Hepatocyte (in vitro differentiated cells): ENCODE data around the gene ANKRD13B. TPM values are rescaled to one million over a fixed set of nuclear protein-coding genes. Genes with fewer than 3 reads are reported as not detected.

Source experiments
- DNase-seq: peaks from one replicate; pipeline ENCODE4 v3.0.0-alpha.2; 2016; ENCODE audit warnings: low spot score
- H2AFZ ChIP-seq: fragments of 200-600 bp; sonication (generic); 2 replicates; pipeline ENCODE4 v1.6.0; 2016; ENCODE audit warnings: antibody characterized with exemption, mild to moderate bottlenecking
- H3K27ac ChIP-seq: fragments of 200-600 bp; sonication (generic); 2 replicates; pipeline ENCODE4 v1.5.1; 2016; ENCODE audit warnings: mild to moderate bottlenecking
- H3K27me3 ChIP-seq: fragments of 200-600 bp; sonication (generic); 2 replicates; pipeline ENCODE4 v1.6.1; 2016
- H3K36me3 ChIP-seq: fragments of 200-600 bp; sonication (generic); replicated peaks from 2 replicates; pipeline ENCODE4 v1.5.1; 2016; ENCODE audit warnings: low read depth; ENCODE audit not compliant: insufficient read depth
- H3K4me1 ChIP-seq: fragments of 200-600 bp; sonication (generic); 2 replicates; pipeline ENCODE4 v1.5.1; 2016; ENCODE audit warnings: mild to moderate bottlenecking, moderate library complexity; ENCODE audit not compliant: insufficient read depth
- H3K4me2 ChIP-seq: fragments of 200-600 bp; sonication (generic); 2 replicates; pipeline ENCODE4 v1.6.0; 2016
- H3K4me3 ChIP-seq: fragments of 200-600 bp; sonication (generic); 2 replicates; pipeline ENCODE4 v1.5.1; 2016; ENCODE audit warnings: mild to moderate bottlenecking
- H3K79me2 ChIP-seq: fragments of 200-600 bp; sonication (generic); 2 replicates; pipeline ENCODE4 v1.6.0; 2017; ENCODE audit warnings: mild to moderate bottlenecking
- H3K9me2 ChIP-seq: fragments of 200-600 bp; sonication (generic); replicated peaks from 2 replicates; pipeline ENCODE4 v1.6.0; 2017; ENCODE audit warnings: mild to moderate bottlenecking; ENCODE audit not compliant: insufficient read depth
- H3K9me3 ChIP-seq: fragments of 200-600 bp; sonication (generic); 2 replicates; pipeline ENCODE4 v1.5.1; 2016; ENCODE audit warnings: low read depth, mild to moderate bottlenecking
- H4K20me1 ChIP-seq: fragments of 200-600 bp; sonication (generic); 2 replicates; pipeline ENCODE4 v1.6.0; 2016; ENCODE audit warnings: mild to moderate bottlenecking; ENCODE audit not compliant: insufficient read depth, poor library complexity, severe bottlenecking
- EZH2 ChIP-seq: fragments of 200-600 bp; sonication (generic); IDR thresholded peaks from 2 replicates; pipeline ENCODE4 v1.6.1; 2016; ENCODE audit warnings: antibody characterized with exemption, mild to moderate bottlenecking, borderline replicate concordance
- EZH2phosphoT487 ChIP-seq: fragments of 200-600 bp; sonication (generic); IDR thresholded peaks from one replicate; pipeline ENCODE4 v1.6.1; 2018; ENCODE audit warnings: antibody characterized with exemption, mild to moderate bottlenecking, low read depth, moderate library complexity; ENCODE audit not compliant: unreplicated experiment, severe bottlenecking
- WGBS: methylation state at CpG from one replicate; pipeline ENCODE4 v1.1.6; 2016; ENCODE audit warnings: low lambda C conversion rate; ENCODE audit errors: missing lambda C conversion rate; 5-methylcytosine and 5-hydroxymethylcytosine counted together
- polyA plus RNA-seq: library from polyadenylated mRNA; unstranded; fragments of >200 nt; fragmentation: Nextera tagmentation; extraction: Ambion mirVana; gene quantifications from 2 replicates; pipeline ENCODE4 v1.2.1, GENCODE V29; 2016
- total RNA-seq: library from RNA; depleted of rRNA; stranded (reverse); fragments of >200 nt; gene quantifications from 2 replicates; pipeline ENCODE4 v1.2.3, GENCODE V29; 2014
- TF ChIP-seq, protein P1 (sequence below): fragments of 200-600 bp; sonication (generic); IDR thresholded peaks from 2 replicates; pipeline ENCODE4 v1.5.1; 2016; ENCODE audit warnings: antibody characterized with exemption, mild to moderate bottlenecking; ENCODE audit not compliant: poor library complexity

ANKRD13B gene
- total and polyA plus RNA-seq, 2 experiments from 2014 or later, result 5.1 to 7.2 TPM

DNA sequence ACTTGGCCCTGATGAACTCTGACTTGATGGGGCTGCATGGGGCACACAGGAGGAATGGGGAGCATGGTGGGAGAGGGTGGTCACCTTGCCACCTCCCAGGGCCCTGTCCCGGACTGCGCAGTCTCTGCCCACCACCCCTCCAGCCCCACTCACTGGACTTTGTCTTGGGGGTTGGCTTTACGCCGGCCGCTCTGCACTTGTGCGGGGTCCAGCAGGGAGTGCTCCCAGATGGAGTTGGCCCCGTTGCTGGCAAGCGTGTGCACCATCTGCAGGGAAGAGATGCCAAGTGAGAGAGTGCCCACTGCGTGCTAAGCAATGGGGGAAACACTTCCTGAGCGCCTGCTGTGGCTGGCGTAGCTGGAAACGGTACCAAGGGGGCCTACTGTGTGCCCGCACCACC, 10.2 kb upstream of the ANKRD13B start:
- TF ChIP-seq EZH2phosphoT487, result no peak
- TF ChIP-seq EZH2, result no peak
- TF ChIP-seq, protein P1, sequence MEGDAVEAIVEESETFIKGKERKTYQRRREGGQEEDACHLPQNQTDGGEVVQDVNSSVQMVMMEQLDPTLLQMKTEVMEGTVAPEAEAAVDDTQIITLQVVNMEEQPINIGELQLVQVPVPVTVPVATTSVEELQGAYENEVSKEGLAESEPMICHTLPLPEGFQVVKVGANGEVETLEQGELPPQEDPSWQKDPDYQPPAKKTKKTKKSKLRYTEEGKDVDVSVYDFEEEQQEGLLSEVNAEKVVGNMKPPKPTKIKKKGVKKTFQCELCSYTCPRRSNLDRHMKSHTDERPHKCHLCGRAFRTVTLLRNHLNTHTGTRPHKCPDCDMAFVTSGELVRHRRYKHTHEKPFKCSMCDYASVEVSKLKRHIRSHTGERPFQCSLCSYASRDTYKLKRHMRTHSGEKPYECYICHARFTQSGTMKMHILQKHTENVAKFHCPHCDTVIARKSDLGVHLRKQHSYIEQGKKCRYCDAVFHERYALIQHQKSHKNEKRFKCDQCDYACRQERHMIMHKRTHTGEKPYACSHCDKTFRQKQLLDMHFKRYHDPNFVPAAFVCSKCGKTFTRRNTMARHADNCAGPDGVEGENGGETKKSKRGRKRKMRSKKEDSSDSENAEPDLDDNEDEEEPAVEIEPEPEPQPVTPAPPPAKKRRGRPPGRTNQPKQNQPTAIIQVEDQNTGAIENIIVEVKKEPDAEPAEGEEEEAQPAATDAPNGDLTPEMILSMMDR, result no peak
- Histone ChIP-seq H3K4me3 (no peak overlapping the region), H3K4me1 (peaks cover 4% of the 10 kb centered on the region), H3K79me2 (peaks cover 44% of the 10 kb centered on the region), H3K27ac (no peak overlapping the region), H2AFZ (no peak overlapping the region), H4K20me1 (peaks cover 33% of the 10 kb centered on the region), H3K9me2 (no peaks in the 10 kb centered on the region), H3K27me3 (no peaks in the 10 kb centered on the region), H3K36me3 (no peaks in the 10 kb centered on the region), H3K4me2 (no peak overlapping the region), H3K9me3 (no peaks in the 10 kb centered on the region)
- WGBS, result 97% methylated on average over 13 of the region's 13 CpGs
- DNase-seq, result no peak

DNA sequence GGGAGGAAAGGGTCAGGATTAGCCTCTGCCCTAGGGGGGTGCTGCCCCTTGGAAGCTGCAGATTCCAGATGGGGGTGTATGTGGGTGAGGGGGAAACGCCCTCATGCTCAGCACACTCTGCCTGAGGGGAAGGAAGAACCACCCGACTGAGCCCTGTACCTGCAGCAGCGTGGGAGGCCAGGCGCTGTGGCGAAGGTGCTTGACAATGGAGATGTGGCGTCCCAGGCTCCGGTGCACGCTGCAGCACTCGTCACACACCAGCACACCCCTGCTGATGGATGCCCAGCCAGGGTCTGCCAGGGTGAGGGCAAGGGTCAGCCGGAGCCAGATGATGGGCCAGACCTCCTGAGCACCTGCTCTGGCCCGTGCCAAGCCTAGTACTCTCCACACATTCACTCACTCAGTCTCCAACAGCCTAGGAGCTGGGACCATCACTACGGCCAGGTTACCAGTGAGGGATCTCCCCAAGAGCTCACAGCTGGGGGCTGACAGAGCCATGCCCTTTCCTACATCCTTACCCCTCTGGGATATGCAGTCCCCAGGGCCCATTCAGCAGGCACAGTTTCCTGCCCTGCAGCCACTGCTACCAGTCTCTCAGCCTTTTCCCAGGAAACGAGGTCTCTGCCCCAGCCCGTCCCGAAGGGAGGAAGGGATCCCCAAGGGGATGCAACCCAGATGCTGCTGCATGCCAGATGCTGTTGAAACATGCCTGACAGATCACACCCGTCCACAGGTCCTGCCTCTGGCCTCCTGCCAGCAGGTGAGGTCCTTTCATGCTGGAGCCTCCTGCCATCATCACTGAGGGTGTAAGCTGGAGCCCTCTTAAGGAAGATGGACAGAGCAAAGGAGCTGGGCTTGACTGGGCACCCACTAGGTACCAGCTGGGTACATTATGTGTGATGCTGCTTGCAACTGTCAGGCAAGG, 9.3 kb upstream of the ANKRD13B start:
- H3K27ac ChIP-seq, result no peak overlapping the region
- H3K4me1 ChIP-seq, result peaks cover 10% of the 10 kb centered on the region
- WGBS, result 94% methylated on average over 16 of the region's 16 CpGs
- no peaks in the 10 kb centered on the region for H3K9me2 ChIP-seq
- peaks cover 52% of the 10 kb centered on the region for H3K79me2 ChIP-seq
- TF ChIP-seq, protein P1, result no peak
- TF ChIP-seq EZH2phosphoT487 (no peak), EZH2 (no peak)
- no peak overlapping the region for H3K4me2 ChIP-seq
- peaks cover 41% of the 10 kb centered on the region for H4K20me1 ChIP-seq
- no peak for DNase-seq
- H2AFZ ChIP-seq, result no peak overlapping the region
- no peak overlapping the region for H3K4me3 ChIP-seq
- H3K9me3 ChIP-seq, result no peaks in the 10 kb centered on the region
- H3K36me3 ChIP-seq, result no peaks in the 10 kb centered on the region
- H3K27me3 ChIP-seq, result no peaks in the 10 kb centered on the region

DNA sequence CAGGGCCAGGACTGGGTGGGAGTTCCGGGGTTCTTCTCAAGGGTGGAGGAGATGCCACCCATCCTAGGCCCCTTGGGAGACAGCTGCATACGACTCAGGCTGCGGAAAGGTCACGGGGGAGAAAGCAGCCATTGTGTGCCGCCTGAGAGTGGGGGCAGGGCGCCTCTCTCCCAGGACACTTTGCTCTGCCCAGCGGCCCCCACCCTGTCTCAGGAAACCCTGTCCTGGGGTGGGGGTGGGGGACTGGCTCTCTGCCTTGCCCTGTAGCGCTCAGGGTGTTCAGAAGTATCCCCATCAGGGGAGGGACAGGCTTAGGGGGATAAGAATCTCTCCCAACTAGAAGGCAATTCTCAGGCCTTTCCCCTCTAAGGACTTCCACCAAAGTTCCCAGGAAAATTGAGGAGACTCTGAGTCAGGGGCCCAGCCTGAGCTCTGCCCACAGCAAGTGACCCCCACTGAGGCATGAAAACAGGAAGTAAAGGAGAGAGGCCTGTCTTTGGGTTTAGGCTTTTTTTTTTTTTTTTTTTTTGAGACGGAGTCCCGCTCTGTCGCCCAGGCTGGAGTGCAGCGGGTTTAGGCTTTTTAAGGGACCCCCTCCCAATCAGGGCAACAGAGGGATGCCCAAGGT, 8.4 kb upstream of the ANKRD13B start:
- H3K9me3 ChIP-seq, result no peaks in the 10 kb centered on the region
- no peak overlapping the region for H2AFZ ChIP-seq
- peaks cover 10% of the 10 kb centered on the region for H3K4me1 ChIP-seq
- no peaks in the 10 kb centered on the region for H3K9me2 ChIP-seq
- no peak overlapping the region for H3K4me3 ChIP-seq
- H4K20me1 ChIP-seq, result peaks cover 43% of the 10 kb centered on the region
- TF ChIP-seq, protein P1, result no peak
- TF ChIP-seq EZH2 (no peak), EZH2phosphoT487 (no peak)
- H3K4me2 ChIP-seq, result no peak overlapping the region
- no peaks in the 10 kb centered on the region for H3K36me3 ChIP-seq
- no peak for DNase-seq
- peaks cover 55% of the 10 kb centered on the region for H3K79me2 ChIP-seq
- H3K27me3 ChIP-seq, result no peaks in the 10 kb centered on the region
- no peak overlapping the region for H3K27ac ChIP-seq
- WGBS, result 82% methylated on average over 11 of the region's 12 CpGs
